ENCODE measurements around the gene ATP6V1A. TPM values are rescaled to one million over a fixed set of nuclear protein-coding genes. Genes with fewer than 3 reads are reported as not detected.
A peak's percentile ranks its signal among the peaks of the same experiment; 100 is the strongest.

Gene ATP6V1A
- total RNA-seq, 1 experiment from 2014 or later: 73.4 TPM

DNA sequence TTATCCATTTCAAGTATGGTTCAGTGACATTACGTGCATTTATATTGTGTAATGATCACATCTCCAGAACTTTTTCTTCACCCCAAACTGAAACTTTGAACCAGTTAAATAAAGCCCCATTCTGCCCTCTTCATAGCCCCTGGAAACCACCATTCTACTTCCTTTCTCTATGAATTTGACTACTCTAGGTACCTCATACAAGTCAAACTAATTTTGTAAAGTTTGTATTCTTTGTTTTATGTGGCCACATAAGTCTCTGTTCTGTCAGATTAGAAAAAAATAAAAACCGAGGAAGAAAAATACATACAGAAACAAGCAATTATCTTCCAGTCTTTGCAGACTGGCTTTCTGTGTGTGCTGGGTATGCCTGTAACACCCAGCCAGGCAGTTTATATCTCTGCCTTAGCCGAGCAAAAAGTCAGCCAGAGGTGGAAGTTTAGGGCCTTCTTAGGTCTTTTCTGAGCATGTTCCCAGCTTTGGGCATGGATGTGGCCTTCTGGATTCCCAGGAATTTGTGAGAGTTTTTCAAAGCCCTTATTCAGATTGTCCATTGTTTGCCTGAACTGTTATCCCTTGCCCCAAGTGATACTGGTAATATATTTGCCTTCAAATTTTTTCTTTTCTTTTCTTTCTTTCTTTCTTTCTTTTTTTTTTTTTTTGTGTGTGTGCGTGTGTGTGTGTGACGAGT, 85.8 kb downstream of the ATP6V1A start:
- no peaks in the 10 kb centered on the region for H4K20me1 ChIP-seq (ENCODE audit: control insufficient read depth, insufficient read depth, insufficient read length)
- Mint-ChIP-seq H3K9me3 (no peaks in the 10 kb centered on the region), H3K4me1 (peaks cover 16 to 18% of the 10 kb centered on the region in 2 experiments), H3K27me3 (ENCODE audit: low read depth) (no peaks in the 10 kb centered on the region), H3K27ac (0 out of 7 replicates have a peak overlapping the region, but pooled peaks of 1 of the 3 experiments have one; percentile 49), H3K4me3 (no peak overlapping the region), H3K36me3 (ENCODE audit: insufficient read depth in 1 of 3, low read depth in 3 of 3) (no peaks in the 10 kb centered on the region)
- no peak overlapping the region for H2BK15ac ChIP-seq (ENCODE audit: low read depth, low read length)
- H3K14ac ChIP-seq (ENCODE audit: insufficient read depth, low read length): no peak overlapping the region
- H3K4ac ChIP-seq (ENCODE audit: low read depth, low read length): no peak overlapping the region
- no peak overlapping the region for H3K56ac ChIP-seq (ENCODE audit: insufficient read length, low read depth, low read length)
- H2AFZ ChIP-seq (ENCODE audit: low read length): no peak overlapping the region
- TF ChIP-seq, protein P1, sequence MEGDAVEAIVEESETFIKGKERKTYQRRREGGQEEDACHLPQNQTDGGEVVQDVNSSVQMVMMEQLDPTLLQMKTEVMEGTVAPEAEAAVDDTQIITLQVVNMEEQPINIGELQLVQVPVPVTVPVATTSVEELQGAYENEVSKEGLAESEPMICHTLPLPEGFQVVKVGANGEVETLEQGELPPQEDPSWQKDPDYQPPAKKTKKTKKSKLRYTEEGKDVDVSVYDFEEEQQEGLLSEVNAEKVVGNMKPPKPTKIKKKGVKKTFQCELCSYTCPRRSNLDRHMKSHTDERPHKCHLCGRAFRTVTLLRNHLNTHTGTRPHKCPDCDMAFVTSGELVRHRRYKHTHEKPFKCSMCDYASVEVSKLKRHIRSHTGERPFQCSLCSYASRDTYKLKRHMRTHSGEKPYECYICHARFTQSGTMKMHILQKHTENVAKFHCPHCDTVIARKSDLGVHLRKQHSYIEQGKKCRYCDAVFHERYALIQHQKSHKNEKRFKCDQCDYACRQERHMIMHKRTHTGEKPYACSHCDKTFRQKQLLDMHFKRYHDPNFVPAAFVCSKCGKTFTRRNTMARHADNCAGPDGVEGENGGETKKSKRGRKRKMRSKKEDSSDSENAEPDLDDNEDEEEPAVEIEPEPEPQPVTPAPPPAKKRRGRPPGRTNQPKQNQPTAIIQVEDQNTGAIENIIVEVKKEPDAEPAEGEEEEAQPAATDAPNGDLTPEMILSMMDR (conservative IDR thresholded peaks at IDR 0.05): no peak
- H3K9ac ChIP-seq (ENCODE audit: extremely low read depth, insufficient read length, low read length): no peak overlapping the region
- H3K79me2 ChIP-seq (ENCODE audit: insufficient read depth, low read length): no peaks in the 10 kb centered on the region
- H3K4me2 ChIP-seq (ENCODE audit: insufficient read depth, insufficient read length, low read length): no peak overlapping the region
- H3K9me3 ChIP-seq (ENCODE audit: control insufficient read depth, low read depth, low read length): no peaks in the 10 kb centered on the region
- no peak overlapping the region for H3K27ac ChIP-seq (ENCODE audit: insufficient read length, low read depth, low read length)
- no peaks in the 10 kb centered on the region for H3K23me2 ChIP-seq (ENCODE audit: insufficient read length, low read depth, low read length, poor library complexity, severe bottlenecking)
- no peak overlapping the region for H4K91ac ChIP-seq (ENCODE audit: insufficient read length, low read depth, low read length)
- no peak overlapping the region for H3K23ac ChIP-seq (ENCODE audit: insufficient read length, low read depth, low read length)
- no peak overlapping the region for H4K8ac ChIP-seq (replicated peaks; ENCODE audit: insufficient read length, low read depth, low read length)
- no peak overlapping the region for H2AK5ac ChIP-seq (ENCODE audit: insufficient read length, low read length)
- H2BK5ac ChIP-seq (ENCODE audit: insufficient read length, low read length): no peak overlapping the region
- H2BK20ac ChIP-seq (ENCODE audit: low read depth, low read length, poor library complexity, severe bottlenecking): no peak overlapping the region
- H4K5ac ChIP-seq (ENCODE audit: insufficient read length, low read depth, low read length): no peak overlapping the region
- WGBS (ENCODE audit: extremely low coverage, insufficient read length, low lambda C conversion rate): no CpG with 5 or more reads among the region's 5 CpGs
- no peaks in the 10 kb centered on the region for H3K79me1 ChIP-seq (ENCODE audit: insufficient read depth, low read depth, low read length, poor library complexity, severe bottlenecking)
- H3K27me3 ChIP-seq (ENCODE audit: insufficient read depth, low read length): no peaks in the 10 kb centered on the region
- peaks cover 10% of the 10 kb centered on the region; the same call in 1 of the 2 replicates for H3K4me1 ChIP-seq (ENCODE audit: insufficient read depth, low read length)
- H3T11ph ChIP-seq (ENCODE audit: low read length): no peak overlapping the region
- H2BK120ac ChIP-seq (ENCODE audit: low read depth, low read length, poor library complexity, severe bottlenecking): no peak overlapping the region
- H3K18ac ChIP-seq (ENCODE audit: insufficient read length, low read depth, low read length): no peak overlapping the region
- DNase-seq: no peak
- no peak overlapping the region for H2BK12ac ChIP-seq (ENCODE audit: insufficient read length, low read depth, low read length)
